Stimulated activated naive CD8-positive, alpha-beta T cell treated with anti-CD3 and anti-CD28 coated beads, Interleukin-15, Interleukin-2, amounts not matched to agents 100 U/mL and 50 U/mL, for 24 hours (primary cell): ENCODE data around the gene IL16.

ENCODE experiments used
- ATAC-seq: fragments of 150-1000 bp; cut with Tn5 transposase; one replicate; pipeline ENCODE4 v1.10.0; 2021
- DNase-seq: peaks from one replicate; pipeline ENCODE4 v3.0.0; 2021

The IL16 gene

GRCh38 chr15:81276967-81277366, 80.3 kb downstream of the IL16 start:
- DNase-seq (no peak), ATAC-seq (no peak)

GRCh38 chr15:81277851-81278250, 81.2 kb downstream of the IL16 start:
- DNase-seq (no peak), ATAC-seq (no peak)

- DNase-seq, result no peak
Observed at GRCh38 chr15:81278306-81279029, 81.8 kb downstream of the IL16 start.

GRCh38 chr15:81279621-81280485, 83.2 kb downstream of the IL16 start:
- ATAC-seq, result no peak

More at GRCh38 chr15:81278306-81279029, 81.8 kb downstream of the IL16 start:
- ATAC-seq, result no peak

GRCh38 chr15:81280696-81281455, 84.2 kb downstream of the IL16 start:
- ATAC-seq, result no peak
- DNase-seq, result no peak

More at GRCh38 chr15:81279621-81280485, 83.2 kb downstream of the IL16 start:
- no peak for DNase-seq

- ATAC-seq (no peak), DNase-seq (no peak)
Observed at GRCh38 chr15:81281456-81281735, 84.7 kb downstream of the IL16 start.

- no peak for ATAC-seq
- DNase-seq, result no peak
Observed at GRCh38 chr15:81281766-81282605, 85.3 kb downstream of the IL16 start.

GRCh38 chr15:81282606-81282895, 85.9 kb downstream of the IL16 start:
- DNase-seq (no peak), ATAC-seq (no peak)

GRCh38 chr15:81282911-81283310, 86.2 kb downstream of the IL16 start:
- ATAC-seq, result no peak
- DNase-seq, result no peak

GRCh38 chr15:81284256-81285031, 87.8 kb downstream of the IL16 start:
- DNase-seq, result no peak
- ATAC-seq, result no peak

GRCh38 chr15:81285461-81285860, 88.8 kb downstream of the IL16 start:
- DNase-seq (no peak), ATAC-seq (no peak)

- DNase-seq (no peak), ATAC-seq (peak; percentile 76)
Observed at GRCh38 chr15:81286621-81287121, 90.0 kb downstream of the IL16 start.

- no peak for ATAC-seq
- no peak for DNase-seq
Observed at GRCh38 chr15:81288040-81288439, 91.4 kb downstream of the IL16 start.

GRCh38 chr15:81288616-81289015, 91.9 kb downstream of the IL16 start:
- ATAC-seq (no peak), DNase-seq (no peak)

- DNase-seq (no peak), ATAC-seq (no peak)
Observed at GRCh38 chr15:81289910-81290309, 93.2 kb downstream of the IL16 start.

GRCh38 chr15:81291916-81292522, 95.3 kb downstream of the IL16 start:
- no peak for DNase-seq
- no peak for ATAC-seq

GRCh38 chr15:81292523-81293001, 95.9 kb downstream of the IL16 start:
- ATAC-seq (peak; percentile 37), DNase-seq (peak; percentile 68)

GRCh38 chr15:81293728-81294515, 97.2 kb downstream of the IL16 start:
- peak; percentile 66 for ATAC-seq
- peak; percentile 79 for DNase-seq

- DNase-seq (peak; percentile 45), ATAC-seq (no peak)
Observed at GRCh38 chr15:81294516-81294880, 97.8 kb downstream of the IL16 start.
